HCT116 (cell line): Measurements from ENCODE around the gene KNL1. TPM values are rescaled to one million over a fixed set of nuclear protein-coding genes. Genes with fewer than 3 reads are reported as not detected.

Experiments used
- ATAC-seq: fragments of 200-7000 bp; cut with Tn5 transposase; 2 replicates; pipeline ENCODE4 v1.9.1; 2020; ENCODE audit warnings: mild to moderate bottlenecking, moderate library complexity
- BruUV-seq: library from RNA; stranded (reverse); fragments of 400-500 nt; replicated peaks from 2 replicates; lab custom pipeline; 2021; lab: Mats Ljungman, UMichigan
- CTCF ChIA-PET: fragments of 300-600 bp; sonication (Branson Sonifier 250); formaldehyde crosslinking; loops from one replicate; lab custom pipeline; 2021; ENCODE audit warnings: antibody characterized with exemption; lab: Charles Lee
- POLR2A ChIA-PET: fragments of 300-600, 350-600 bp; sonication (Branson Sonifier 250); formaldehyde crosslinking; loops from one replicate; lab custom pipeline; 2021; ENCODE audit warnings: antibody characterized with exemption; lab: Charles Lee
- RAD21 ChIA-PET, 2 experiments: fragments of 300-600 bp; sonication (Branson Sonifier 250); formaldehyde crosslinking; loops; one replicate each; lab custom pipeline; 2023; ENCODE audit warnings: low total read pairs in 2 of 2; ENCODE audit not compliant: uncharacterized antibody in 2 of 2, unreplicated experiment in 2 of 2, low non-redundant PET in 1 of 2; lab: Charles Lee
- DNase-seq: peaks from one replicate; pipeline ENCODE4 v3.0.0-alpha.2; 2010; ENCODE audit warnings: low read depth, low spot score
- H2AFZ ChIP-seq: fragments of 200-600 bp; shearing (Covaris generic), sonication (generic); 2 replicates; pipeline ENCODE4 v1.6.1; 2017; ENCODE audit warnings: low read depth, mixed run types, mixed read lengths, antibody characterized with exemption, low read length; ENCODE audit not compliant: poor library complexity, severe bottlenecking
- H3K27ac ChIP-seq: 2 replicates; pipeline ENCODE4 v1.5.1; 2012; ENCODE audit warnings: low read depth, low read length
- H3K27me3 ChIP-seq: fragments of 200-600 bp; sonication (generic); 2 replicates; pipeline ENCODE4 v1.6.1; 2016; ENCODE audit warnings: mixed run types, low read length, mixed read lengths; ENCODE audit not compliant: insufficient read depth
- H3K36me3 ChIP-seq, 2 experiments: fragments of 200-500 bp in 1 of 2; fragments of 200-600 bp in 1 of 2; sonication (Bioruptor generic) in 1 of 2; sonication (generic) in 1 of 2; 2 replicates each; pipeline versions ENCODE4 v1.5.1 to v1.6.1; 2014 to 2016; ENCODE audit warnings: low read length in 2 of 2, inconsistent platforms in 1 of 2, mixed read lengths in 1 of 2, mixed run types in 1 of 2; ENCODE audit not compliant: insufficient read depth in 2 of 2, control insufficient read depth in 1 of 2
- H3K4me1 ChIP-seq, 2 experiments: fragments of 200-600 bp in 1 of 2; sonication (generic) in 1 of 2; 2 replicates each; pipeline versions ENCODE4 v1.5.1 to v1.6.1; 2012 to 2017; ENCODE audit warnings: low read length in 2 of 2, inconsistent platforms in 1 of 2, mild to moderate bottlenecking in 1 of 2, mixed read lengths in 1 of 2, mixed run types in 1 of 2, moderate library complexity in 1 of 2; ENCODE audit not compliant: insufficient read depth in 2 of 2, control insufficient read depth in 1 of 2
- H3K4me2 ChIP-seq: fragments of 200-600 bp; sonication (generic); 2 replicates; pipeline ENCODE4 v1.6.1; 2017; ENCODE audit warnings: mixed run types, low read length, mixed read lengths
- H3K4me3 ChIP-seq, 2 experiments: fragments of 200-600 bp in 1 of 2; sonication (generic) in 1 of 2; replicated peaks in 1 of 2; 2 replicates each; pipeline ENCODE4 v1.5.1; 2011 to 2016; ENCODE audit warnings: low read length in 2 of 2, control low read depth in 1 of 2, low read depth in 1 of 2, mild to moderate bottlenecking in 1 of 2, mixed read lengths in 1 of 2, mixed run types in 1 of 2
- H3K79me2 ChIP-seq: fragments of 200-600 bp; sonication (generic); 2 replicates; pipeline ENCODE4 v1.6.1; 2017; ENCODE audit warnings: mild to moderate bottlenecking, mixed run types, low read length, moderate library complexity, mixed read lengths; ENCODE audit not compliant: insufficient read depth
- H3K9ac ChIP-seq: fragments of 200-600 bp; sonication (generic); 2 replicates; pipeline ENCODE4 v1.6.1; 2016; ENCODE audit warnings: low read length, mixed read lengths
- H3K9me2 ChIP-seq: fragments of 200-600 bp; sonication (generic), shearing (Covaris generic); 2 replicates; pipeline ENCODE4 v1.6.1; 2017; ENCODE audit warnings: mixed run types, mild to moderate bottlenecking, moderate library complexity; ENCODE audit not compliant: insufficient read depth
- H3K9me3 ChIP-seq, 2 experiments: fragments of 200-500 bp in 1 of 2; fragments of 200-600 bp in 1 of 2; sonication (Bioruptor generic) in 1 of 2; sonication (generic) in 1 of 2; 2 replicates each; pipeline ENCODE4 v1.6.1; 2014 to 2017; ENCODE audit warnings: low read length in 2 of 2, mixed read lengths in 2 of 2, inconsistent platforms in 1 of 2, low read depth in 1 of 2, mild to moderate bottlenecking in 1 of 2, mixed run types in 1 of 2, moderate library complexity in 1 of 2; ENCODE audit not compliant: control insufficient read depth in 1 of 2, insufficient read depth in 1 of 2
- H4K20me1 ChIP-seq: fragments of 200-600 bp; sonication (generic), shearing (Covaris generic); 2 replicates; pipeline ENCODE4 v1.6.1; 2017; ENCODE audit warnings: mixed run types, mild to moderate bottlenecking, moderate library complexity; ENCODE audit not compliant: insufficient read depth
- CBX3 ChIP-seq: IDR thresholded peaks from 2 replicates; pipeline ENCODE4 v1.6.1; 2012; ENCODE audit warnings: low read depth
- EGR1 ChIP-seq: IDR thresholded peaks from 2 replicates; pipeline ENCODE4 v1.6.1; 2012; ENCODE audit warnings: low read depth
- EZH2 ChIP-seq: fragments of 200-600 bp; sonication (generic); IDR thresholded peaks from 2 replicates; pipeline ENCODE4 v1.6.1; 2017; ENCODE audit warnings: antibody characterized with exemption, mixed run types
- FOSL1 ChIP-seq: IDR thresholded peaks from 2 replicates; pipeline ENCODE4 v1.6.1; 2012; ENCODE audit warnings: low read depth
- JUND ChIP-seq: IDR thresholded peaks from 2 replicates; pipeline ENCODE4 v1.6.1; 2012
- POLR2A ChIP-seq: IDR thresholded peaks from 2 replicates; pipeline ENCODE4 v1.7.0; 2011; ENCODE audit warnings: borderline replicate concordance; ENCODE audit not compliant: insufficient read depth, insufficient read length; ENCODE audit errors: extremely low read depth
- SRF ChIP-seq: IDR thresholded peaks from 2 replicates; pipeline ENCODE4 v1.6.1; 2012; ENCODE audit warnings: low read depth
- TCF7L2 ChIP-seq: IDR thresholded peaks from 2 replicates; pipeline ENCODE4 v1.7.0; 2011; ENCODE audit warnings: borderline replicate concordance, inconsistent platforms; ENCODE audit not compliant: insufficient read depth, insufficient read length; ENCODE audit errors: extremely low read depth
- ZFX ChIP-seq: fragments of 450-650 bp; IDR thresholded peaks from 2 replicates; pipeline ENCODE4 v1.6.1; 2017
- ZNF274 ChIP-seq: fragments of 200-500 bp; sonication (Bioruptor generic); IDR thresholded peaks from 2 replicates; pipeline ENCODE4 v1.6.1; 2014; ENCODE audit warnings: mild to moderate bottlenecking, low read depth, low read length, inconsistent platforms
- intact Hi-C: fragments of 100-400 bp; cut with micrococcal nuclease; formaldehyde crosslinking; loops from 2 replicates; pipeline ENCODE4 v1.10.0; 2022
- total RNA-seq: library from RNA; stranded (reverse); gene quantifications from one replicate; pipeline ENCODE4 v1.2.1, GENCODE V29; 2021; ENCODE audit not compliant: unreplicated experiment
- TF ChIP-seq, protein P1 (sequence below): IDR thresholded peaks from 2 replicates; pipeline ENCODE4 v1.6.1; 2011; ENCODE audit warnings: mild to moderate bottlenecking, low read length, moderate library complexity; ENCODE audit not compliant: insufficient replicate concordance; ENCODE audit errors: extremely low read depth
- TF ChIP-seq, protein P2 (sequence below): IDR thresholded peaks from 2 replicates; pipeline ENCODE4 v1.6.1; 2012

KNL1 gene
- total RNA-seq, 1 experiment from 2014 or later = 30.6 TPM

DNA sequence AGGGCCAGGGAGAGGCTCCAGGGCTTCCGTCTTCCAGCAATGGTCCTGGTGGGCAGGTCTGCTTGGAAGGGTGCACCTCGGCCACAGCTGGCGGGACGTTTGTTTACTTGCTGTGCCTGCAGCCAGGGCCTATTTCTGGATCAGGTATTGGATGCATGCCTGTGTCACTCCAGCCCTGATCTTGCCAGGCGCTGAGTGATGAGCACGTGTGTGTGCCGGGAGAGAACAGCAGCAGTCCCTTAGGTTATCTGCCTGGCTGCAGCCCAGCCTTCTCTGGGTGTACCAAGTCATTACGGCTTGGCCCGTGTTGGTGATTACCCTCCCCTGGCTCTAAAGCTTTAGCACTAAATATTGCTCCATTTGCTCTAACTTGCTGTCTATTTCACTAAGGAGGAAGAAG, 44.2 kb upstream of the KNL1 start:
- ChIA-PET RAD21 (no interaction called here), POLR2A (no interaction called here), CTCF (no interaction called here)
- H3K4me3 ChIP-seq = no peak overlapping the region
- no peak for ATAC-seq
- H3K4me1 ChIP-seq = no peaks in the 10 kb centered on the region
- no peak overlapping the region for H3K27ac ChIP-seq
- H3K27me3 ChIP-seq = no peaks in the 10 kb centered on the region
- no peaks in the 10 kb centered on the region for H4K20me1 ChIP-seq
- no peak overlapping the region for H2AFZ ChIP-seq
- no TSS peak for BruUV-seq
- TF ChIP-seq JUND (no peak), EZH2 (no peak), FOSL1 (no peak), TCF7L2 (no peak), SRF (no peak), POLR2A (no peak), EGR1 (no peak), ZFX (no peak), ZNF274 (no peak), CBX3 (no peak)
- TF ChIP-seq, protein P1, sequence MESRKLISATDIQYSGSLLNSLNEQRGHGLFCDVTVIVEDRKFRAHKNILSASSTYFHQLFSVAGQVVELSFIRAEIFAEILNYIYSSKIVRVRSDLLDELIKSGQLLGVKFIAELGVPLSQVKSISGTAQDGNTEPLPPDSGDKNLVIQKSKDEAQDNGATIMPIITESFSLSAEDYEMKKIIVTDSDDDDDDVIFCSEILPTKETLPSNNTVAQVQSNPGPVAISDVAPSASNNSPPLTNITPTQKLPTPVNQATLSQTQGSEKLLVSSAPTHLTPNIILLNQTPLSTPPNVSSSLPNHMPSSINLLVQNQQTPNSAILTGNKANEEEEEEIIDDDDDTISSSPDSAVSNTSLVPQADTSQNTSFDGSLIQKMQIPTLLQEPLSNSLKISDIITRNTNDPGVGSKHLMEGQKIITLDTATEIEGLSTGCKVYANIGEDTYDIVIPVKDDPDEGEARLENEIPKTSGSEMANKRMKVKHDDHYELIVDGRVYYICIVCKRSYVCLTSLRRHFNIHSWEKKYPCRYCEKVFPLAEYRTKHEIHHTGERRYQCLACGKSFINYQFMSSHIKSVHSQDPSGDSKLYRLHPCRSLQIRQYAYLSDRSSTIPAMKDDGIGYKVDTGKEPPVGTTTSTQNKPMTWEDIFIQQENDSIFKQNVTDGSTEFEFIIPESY = no peak
- TF ChIP-seq, protein P2, sequence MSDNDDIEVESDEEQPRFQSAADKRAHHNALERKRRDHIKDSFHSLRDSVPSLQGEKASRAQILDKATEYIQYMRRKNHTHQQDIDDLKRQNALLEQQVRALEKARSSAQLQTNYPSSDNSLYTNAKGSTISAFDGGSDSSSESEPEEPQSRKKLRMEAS = no peak
- no peak overlapping the region for H3K9ac ChIP-seq
- H3K9me3 ChIP-seq = no peaks in the 10 kb centered on the region
- H3K4me2 ChIP-seq = no peak overlapping the region
- H3K9me2 ChIP-seq = no peaks in the 10 kb centered on the region
- DNase-seq = no peak
- no peaks in the 10 kb centered on the region; a peak in 1 of 4 replicates for H3K36me3 ChIP-seq
- no peaks in the 10 kb centered on the region for H3K79me2 ChIP-seq
- intact Hi-C loops = no loop called here
